A549 (cell line): ENCODE results near the gene FAF1.

ENCODE experiments used
- CEBPB ChIP-seq, 2 experiments: fragments of >200 bp in 1 of 2; sonication (Bioruptor Twin) in 1 of 2; formaldehyde crosslinking in 1 of 2; IDR thresholded peaks; 2 replicates each; pipeline ENCODE4 v1.6.1; 2012 to 2016
- EHF ChIP-seq: fragments of 250-450 bp; sonication (Bioruptor Pico); IDR thresholded peaks from 2 replicates; pipeline ENCODE4 v1.5.0; 2020; ENCODE audit warnings: mild to moderate bottlenecking
- HDAC2 ChIP-seq: fragments of 200-600 bp; sonication (generic); IDR thresholded peaks from 2 replicates; pipeline ENCODE4 v1.6.1; 2016
- HOXA7 ChIP-seq: fragments of 250-450 bp; sonication (Bioruptor Pico); IDR thresholded peaks from 2 replicates; pipeline ENCODE4 v1.5.0; 2020; ENCODE audit warnings: mild to moderate bottlenecking, moderate library complexity
- NPAS2 ChIP-seq: fragments of 250-450 bp; sonication (Bioruptor Pico); IDR thresholded peaks from 2 replicates; pipeline ENCODE4 v1.8.0; 2022; ENCODE audit warnings: mild to moderate bottlenecking, moderate library complexity, borderline replicate concordance
- POLR2A ChIP-seq: IDR thresholded peaks from 2 replicates; pipeline ENCODE4 v1.6.1; 2012; ENCODE audit warnings: mild to moderate bottlenecking, low read length
- ZFP36 ChIP-seq: fragments of 450-650 bp; IDR thresholded peaks from 2 replicates; pipeline ENCODE4 v1.6.1; 2014; ENCODE audit warnings: borderline replicate concordance; ENCODE audit not compliant: partially characterized antibody
- TF ChIP-seq, protein P1 (sequence below): fragments of >200 bp; sonication (Bioruptor Twin); formaldehyde crosslinking; IDR thresholded peaks from 3 replicates; pipeline ENCODE4 v1.5.1; 2016
- TF ChIP-seq, protein P2 (sequence below): fragments of 250-450 bp; sonication (Bioruptor Pico); IDR thresholded peaks from 2 replicates; pipeline ENCODE4 v1.5.0; 2021; ENCODE audit warnings: mild to moderate bottlenecking, moderate library complexity, borderline replicate concordance
- TF ChIP-seq, protein P3 (sequence below): IDR thresholded peaks from 2 replicates; pipeline ENCODE4 v1.6.1; 2012; ENCODE audit warnings: low read depth, borderline replicate concordance
- TF ChIP-seq, protein P4 (sequence below): IDR thresholded peaks from 2 replicates; pipeline ENCODE4 v1.6.1; 2012

DNA sequence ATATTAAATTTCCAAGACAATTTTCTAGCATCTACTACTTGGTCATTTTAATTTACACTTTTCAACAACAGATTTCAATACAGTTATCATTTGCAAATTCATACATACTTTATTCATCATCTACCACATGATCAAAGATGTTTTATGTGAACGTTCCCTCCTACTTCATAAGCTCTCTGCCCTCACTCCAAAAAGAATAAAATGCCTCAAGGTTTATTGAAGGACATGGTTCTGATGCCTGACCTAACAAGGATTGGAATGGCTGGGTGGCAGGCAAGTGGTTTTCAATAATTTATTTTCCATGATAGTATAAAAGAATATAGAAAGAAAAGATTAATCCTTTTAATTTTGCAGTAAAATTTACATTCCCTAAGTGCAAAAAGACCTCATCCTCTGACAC is 15.4 kb upstream of the FAF1 start:
- TF ChIP-seq HOXA7, result no peak
- TF ChIP-seq, protein P1, sequence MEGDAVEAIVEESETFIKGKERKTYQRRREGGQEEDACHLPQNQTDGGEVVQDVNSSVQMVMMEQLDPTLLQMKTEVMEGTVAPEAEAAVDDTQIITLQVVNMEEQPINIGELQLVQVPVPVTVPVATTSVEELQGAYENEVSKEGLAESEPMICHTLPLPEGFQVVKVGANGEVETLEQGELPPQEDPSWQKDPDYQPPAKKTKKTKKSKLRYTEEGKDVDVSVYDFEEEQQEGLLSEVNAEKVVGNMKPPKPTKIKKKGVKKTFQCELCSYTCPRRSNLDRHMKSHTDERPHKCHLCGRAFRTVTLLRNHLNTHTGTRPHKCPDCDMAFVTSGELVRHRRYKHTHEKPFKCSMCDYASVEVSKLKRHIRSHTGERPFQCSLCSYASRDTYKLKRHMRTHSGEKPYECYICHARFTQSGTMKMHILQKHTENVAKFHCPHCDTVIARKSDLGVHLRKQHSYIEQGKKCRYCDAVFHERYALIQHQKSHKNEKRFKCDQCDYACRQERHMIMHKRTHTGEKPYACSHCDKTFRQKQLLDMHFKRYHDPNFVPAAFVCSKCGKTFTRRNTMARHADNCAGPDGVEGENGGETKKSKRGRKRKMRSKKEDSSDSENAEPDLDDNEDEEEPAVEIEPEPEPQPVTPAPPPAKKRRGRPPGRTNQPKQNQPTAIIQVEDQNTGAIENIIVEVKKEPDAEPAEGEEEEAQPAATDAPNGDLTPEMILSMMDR, result no peak
- TF ChIP-seq NPAS2 (CRISPR knock-in tag), result no peak
- TF ChIP-seq ZFP36, result no peak
- TF ChIP-seq, protein P2, sequence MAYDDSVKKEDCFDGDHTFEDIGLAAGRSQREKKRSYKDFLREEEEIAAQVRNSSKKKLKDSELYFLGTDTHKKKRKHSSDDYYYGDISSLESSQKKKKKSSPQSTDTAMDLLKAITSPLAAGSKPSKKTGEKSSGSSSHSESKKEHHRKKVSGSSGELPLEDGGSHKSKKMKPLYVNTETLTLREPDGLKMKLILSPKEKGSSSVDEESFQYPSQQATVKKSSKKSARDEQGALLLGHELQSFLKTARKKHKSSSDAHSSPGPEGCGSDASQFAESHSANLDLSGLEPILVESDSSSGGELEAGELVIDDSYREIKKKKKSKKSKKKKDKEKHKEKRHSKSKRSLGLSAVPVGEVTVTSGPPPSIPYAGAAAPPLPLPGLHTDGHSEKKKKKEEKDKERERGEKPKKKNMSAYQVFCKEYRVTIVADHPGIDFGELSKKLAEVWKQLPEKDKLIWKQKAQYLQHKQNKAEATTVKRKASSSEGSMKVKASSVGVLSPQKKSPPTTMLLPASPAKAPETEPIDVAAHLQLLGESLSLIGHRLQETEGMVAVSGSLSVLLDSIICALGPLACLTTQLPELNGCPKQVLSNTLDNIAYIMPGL, result no peak
- TF ChIP-seq POLR2A, result no peak
- TF ChIP-seq, protein P3, sequence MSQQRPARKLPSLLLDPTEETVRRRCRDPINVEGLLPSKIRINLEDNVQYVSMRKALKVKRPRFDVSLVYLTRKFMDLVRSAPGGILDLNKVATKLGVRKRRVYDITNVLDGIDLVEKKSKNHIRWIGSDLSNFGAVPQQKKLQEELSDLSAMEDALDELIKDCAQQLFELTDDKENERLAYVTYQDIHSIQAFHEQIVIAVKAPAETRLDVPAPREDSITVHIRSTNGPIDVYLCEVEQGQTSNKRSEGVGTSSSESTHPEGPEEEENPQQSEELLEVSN, result no peak
- no peak for TF ChIP-seq HDAC2
- TF ChIP-seq EHF, result no peak
- no peak for TF ChIP-seq CEBPB (IDR thresholded peaks at IDR 0.05)
- TF ChIP-seq, protein P4, sequence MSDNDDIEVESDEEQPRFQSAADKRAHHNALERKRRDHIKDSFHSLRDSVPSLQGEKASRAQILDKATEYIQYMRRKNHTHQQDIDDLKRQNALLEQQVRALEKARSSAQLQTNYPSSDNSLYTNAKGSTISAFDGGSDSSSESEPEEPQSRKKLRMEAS, result no peak
